ENCODE measurements around the gene STXBP1.
"Not testable (repeated sequence)": the region's sequence is repeated elsewhere in the genome, so short reads cannot be mapped to it uniquely, and the experiment has no call there.

The STXBP1 gene

GRCh38 chr9:127577194-127577593 lies 34.9 kb upstream of the STXBP1 start:
- not testable (repeated sequence) for DNase-seq (ENCODE audit: low spot score)

GRCh38 chr9:127578627-127578951 lies 33.5 kb upstream of the STXBP1 start:
- no peak for DNase-seq (ENCODE audit: low spot score)

- peak; percentile 71 for DNase-seq (ENCODE audit: low spot score)
Observed at GRCh38 chr9:127578952-127579853, 32.9 kb upstream of the STXBP1 start.

GRCh38 chr9:127580366-127580765 lies 31.7 kb upstream of the STXBP1 start:
- DNase-seq (ENCODE audit: low spot score), result no peak

- no peak for DNase-seq (ENCODE audit: low spot score)
Observed at GRCh38 chr9:127580879-127581475, 31.1 kb upstream of the STXBP1 start.

- DNase-seq (ENCODE audit: low spot score), result not testable (repeated sequence)
Observed at GRCh38 chr9:127584474-127584805, 27.6 kb upstream of the STXBP1 start.

- no peak for DNase-seq (ENCODE audit: low spot score)
Observed at GRCh38 chr9:127585161-127585819, 26.8 kb upstream of the STXBP1 start.

- DNase-seq (ENCODE audit: low spot score), result no peak
Observed at GRCh38 chr9:127586096-127586495, 26.0 kb upstream of the STXBP1 start.

- peak; percentile 78 for DNase-seq (ENCODE audit: low spot score)
Observed at GRCh38 chr9:127586537-127586936, 25.5 kb upstream of the STXBP1 start.

GRCh38 chr9:127587966-127588365 lies 24.1 kb upstream of the STXBP1 start:
- no peak for DNase-seq (ENCODE audit: low spot score)

- no peak for DNase-seq (ENCODE audit: low spot score)
Observed at GRCh38 chr9:127588740-127589506, 23.2 kb upstream of the STXBP1 start.

- DNase-seq (ENCODE audit: low spot score), result peak; percentile 63
Observed at GRCh38 chr9:127589955-127590370, 22.1 kb upstream of the STXBP1 start.

- DNase-seq (ENCODE audit: low spot score), result no peak
Observed at GRCh38 chr9:127595611-127596010, 16.5 kb upstream of the STXBP1 start.

GRCh38 chr9:127598839-127599549 lies 13.1 kb upstream of the STXBP1 start:
- DNase-seq (ENCODE audit: low spot score), result no peak

- no peak for DNase-seq (ENCODE audit: low spot score)
Observed at GRCh38 chr9:127599550-127599891, 12.6 kb upstream of the STXBP1 start.

GRCh38 chr9:127603226-127603625 lies 8.9 kb upstream of the STXBP1 start:
- DNase-seq (ENCODE audit: low spot score), result no peak

- no peak for DNase-seq (ENCODE audit: low spot score)
Observed at GRCh38 chr9:127606043-127606442, 6.0 kb upstream of the STXBP1 start.

- DNase-seq (ENCODE audit: low spot score), result peak; percentile 72
Observed at GRCh38 chr9:127608104-127608966, 3.7 kb upstream of the STXBP1 start.

- DNase-seq (ENCODE audit: low spot score), result no peak
Observed at GRCh38 chr9:127611603-127611898, 526 bp upstream of the STXBP1 start.

- peak; percentile 43 for DNase-seq (ENCODE audit: low spot score)
Observed at GRCh38 chr9:127612939-127613582, 984 bp downstream of the STXBP1 start.

- DNase-seq (ENCODE audit: low spot score), result no peak
Observed at GRCh38 chr9:127613583-127613954, 1.5 kb downstream of the STXBP1 start.

All from globus pallidus (tissue), 1 donor.